ENCODE data around the gene USP9Y.

The USP9Y gene

GRCh38 chrY:12793999-12794398 lies 93.0 kb downstream of the USP9Y start:
- DNase-seq: no peak

- DNase-seq: peak; percentile 7
These were observed 107.0 kb downstream of the USP9Y start for GRCh38 chrY:12808046-12808445.

GRCh38 chrY:12809034-12809433 lies 108.0 kb downstream of the USP9Y start:
- peak; percentile 40 for DNase-seq

- DNase-seq: no peak
These were observed 122.4 kb downstream of the USP9Y start for GRCh38 chrY:12823408-12823807.

GRCh38 chrY:12826791-12827190 lies 125.8 kb downstream of the USP9Y start:
- DNase-seq: peak; percentile 57

- DNase-seq: no peak
These were observed 132.3 kb downstream of the USP9Y start for GRCh38 chrY:12833284-12833683.

- no peak for DNase-seq
These were observed 136.5 kb downstream of the USP9Y start for GRCh38 chrY:12837550-12837949.

- DNase-seq: no peak
These were observed 140.3 kb downstream of the USP9Y start for GRCh38 chrY:12841368-12841767.

GRCh38 chrY:12846793-12847192 lies 145.8 kb downstream of the USP9Y start:
- DNase-seq: no peak

GRCh38 chrY:12855791-12856275 lies 154.8 kb downstream of the USP9Y start:
- DNase-seq: peak; percentile 36

- no peak for DNase-seq
These were observed 166.9 kb downstream of the USP9Y start for GRCh38 chrY:12867960-12868359.

- DNase-seq: no peak
These were observed 195.9 kb downstream of the USP9Y start for GRCh38 chrY:12896973-12897372.

GRCh38 chrY:12898604-12899003 lies 197.6 kb downstream of the USP9Y start:
- no peak for DNase-seq

- DNase-seq: peak; percentile 94
These were observed 203.8 kb downstream of the USP9Y start, which contains the start of gene DDX3Y for GRCh38 chrY:12904618-12905516. DDX3Y (plus strand) TSS chrY:12904868; CDS start chrY:12904937, 69 bp downstream.

- peak; percentile 75 for DNase-seq
These were observed 204.5 kb downstream of the USP9Y start for GRCh38 chrY:12905517-12905872.

GRCh38 chrY:12905895-12906294 lies 204.9 kb downstream of the USP9Y start:
- no peak for DNase-seq

Data from fibroblast of skin of scalp (primary cell).